ENCODE results near the gene SPTSSB. TPM values are rescaled to one million over a fixed set of nuclear protein-coding genes. Genes with fewer than 3 reads are reported as not detected.

The SPTSSB gene
- total and polyA plus RNA-seq, 2 donors (not counting 1 experiment from before 2014, with no cell fraction given): not detected

GRCh38 chr3:161395115-161396012, 24.0 kb upstream of the SPTSSB start:
- H2AFZ ChIP-seq (ENCODE audit: insufficient read depth, low read depth, low read length, poor library complexity, severe bottlenecking): no peak overlapping the region
- H3K4me2 ChIP-seq (replicated peaks; ENCODE audit: low read depth, low read length, poor library complexity, severe bottlenecking): no peak overlapping the region
- H3K4me1 Mint-ChIP-seq: no peaks in the 10 kb centered on the region
- H3K27me3 Mint-ChIP-seq: peaks cover 36% of the 10 kb centered on the region
- H3K9me3 ChIP-seq (ENCODE audit: control extremely low read depth in 1 of 3, control insufficient read depth in 2 of 3, insufficient read depth in 1 of 3, low read length in 2 of 3): no peaks in the 10 kb centered on the region
- no peaks in the 10 kb centered on the region for H3K4me1 ChIP-seq (ENCODE audit: control insufficient read depth in 2 of 2, insufficient read depth in 2 of 2, low read length in 2 of 2)
- no peaks in the 10 kb centered on the region for H3K9me3 Mint-ChIP-seq (ENCODE audit: insufficient read depth)
- H3K27me3 ChIP-seq (replicated peaks in 1 of 4; ENCODE audit: control extremely low read depth in 1 of 4, control insufficient read depth in 3 of 4, insufficient read depth in 4 of 4, low read length in 3 of 4): peaks cover 0 to 9% (median 1%) of the 10 kb centered on the region in 4 experiments
- DNase-seq (no peak), ATAC-seq (ENCODE audit: low read depth) (no peak)
- TF ChIP-seq CTCF (IDR thresholded peaks at IDR 0.05) (no peak), EZH2 (IDR thresholded peaks at IDR 0.05; ENCODE audit: borderline replicate concordance, insufficient read depth, low read depth, low read length, poor library complexity, severe bottlenecking) (no peak)
- H3K79me2 ChIP-seq (ENCODE audit: control insufficient read depth, insufficient read depth, low read length): no peaks in the 10 kb centered on the region
- no peaks in the 10 kb centered on the region for H3K36me3 ChIP-seq (replicated peaks in 1 of 2; ENCODE audit: control extremely low read depth in 1 of 2, control insufficient read depth in 1 of 2, extremely low read depth in 1 of 2, insufficient read depth in 2 of 2, low read length in 1 of 2)
- no peak overlapping the region for H3K4me3 Mint-ChIP-seq
- CTCF ChIA-PET: no interaction called here
- no peak overlapping the region for H3K27ac ChIP-seq (ENCODE audit: low read length in 2 of 2)
- 91% methylated on average over 4 of the region's 6 CpGs for WGBS (ENCODE audit: insufficient coverage)
- no peak overlapping the region for H3K4me3 ChIP-seq (ENCODE audit: control extremely low read depth in 1 of 5, extremely low read depth in 1 of 5, insufficient read depth in 1 of 5, low read depth in 2 of 5, low read length in 4 of 5)
- H3K27ac Mint-ChIP-seq: no peak overlapping the region
- H3K9ac ChIP-seq (ENCODE audit: low read length): no peak overlapping the region
- no peaks in the 10 kb centered on the region for H4K20me1 ChIP-seq (ENCODE audit: control insufficient read depth, insufficient read depth, low read length, poor library complexity, severe bottlenecking)
- intact Hi-C loops (cut with micrococcal nuclease): no loop called here
- POLR2A ChIA-PET: no interaction called here

- no peaks in the 10 kb centered on the region for H3K9me3 ChIP-seq (ENCODE audit: control extremely low read depth in 1 of 3, control insufficient read depth in 2 of 3, insufficient read depth in 1 of 3, low read length in 2 of 3)
- ChIA-PET CTCF (no interaction called here), POLR2A (no interaction called here)
- H3K4me3 ChIP-seq (ENCODE audit: control extremely low read depth in 1 of 5, extremely low read depth in 1 of 5, insufficient read depth in 1 of 5, low read depth in 2 of 5, low read length in 4 of 5): no peak overlapping the region
- TF ChIP-seq CTCF (IDR thresholded peaks at IDR 0.05) (no peak), EZH2 (IDR thresholded peaks at IDR 0.05; ENCODE audit: borderline replicate concordance, insufficient read depth, low read depth, low read length, poor library complexity, severe bottlenecking) (no peak)
- ATAC-seq (ENCODE audit: low read depth) (no peak), DNase-seq (no peak)
- Mint-ChIP-seq H3K4me3 (no peak overlapping the region), H3K4me1 (no peaks in the 10 kb centered on the region), H3K27ac (no peak overlapping the region), H3K9me3 (ENCODE audit: insufficient read depth) (no peaks in the 10 kb centered on the region), H3K27me3 (peaks cover 33% of the 10 kb centered on the region)
- peaks cover 0 to 11% (median 1%) of the 10 kb centered on the region in 4 experiments for H3K27me3 ChIP-seq (replicated peaks in 1 of 4; ENCODE audit: control extremely low read depth in 1 of 4, control insufficient read depth in 3 of 4, insufficient read depth in 4 of 4, low read length in 3 of 4)
- no peaks in the 10 kb centered on the region for H3K4me1 ChIP-seq (ENCODE audit: control insufficient read depth in 2 of 2, insufficient read depth in 2 of 2, low read length in 2 of 2)
- no peaks in the 10 kb centered on the region for H3K79me2 ChIP-seq (ENCODE audit: control insufficient read depth, insufficient read depth, low read length)
- no peak overlapping the region for H3K27ac ChIP-seq (ENCODE audit: low read length in 2 of 2)
- no peaks in the 10 kb centered on the region for H3K36me3 ChIP-seq (replicated peaks in 1 of 2; ENCODE audit: control extremely low read depth in 1 of 2, control insufficient read depth in 1 of 2, extremely low read depth in 1 of 2, insufficient read depth in 2 of 2, low read length in 1 of 2)
- H3K4me2 ChIP-seq (replicated peaks; ENCODE audit: low read depth, low read length, poor library complexity, severe bottlenecking): no peak overlapping the region
- intact Hi-C loops (cut with micrococcal nuclease): no loop called here
- H3K9ac ChIP-seq (ENCODE audit: low read length): no peak overlapping the region
- no CpG with 5 or more reads among the region's 2 CpGs for WGBS (ENCODE audit: insufficient coverage)
- no peak overlapping the region for H2AFZ ChIP-seq (ENCODE audit: insufficient read depth, low read depth, low read length, poor library complexity, severe bottlenecking)
- H4K20me1 ChIP-seq (ENCODE audit: control insufficient read depth, insufficient read depth, low read length, poor library complexity, severe bottlenecking): no peaks in the 10 kb centered on the region
Measured at GRCh38 chr3:161393803-161394202, 22.5 kb upstream of the SPTSSB start.
